ENCODE data around the gene DTNBP1. TPM values are rescaled to one million over a fixed set of nuclear protein-coding genes. Genes with fewer than 3 reads are reported as not detected.
A peak's percentile ranks its signal among the peaks of the same experiment; 100 is the strongest.

Gene DTNBP1
- total RNA-seq, 1 donor = 2.2 TPM

- no peak overlapping the region for H3K4me3 ChIP-seq (ENCODE audit: low read depth, low read length)
- DNase-seq (ENCODE audit: low read depth) = peak; percentile 13
- TF ChIP-seq CTCF (IDR thresholded peaks at IDR 0.05; ENCODE audit: insufficient read depth, low read depth, low read length) = no peak
Observed at GRCh38 chr6:15476631-15477380, 186.0 kb downstream of the DTNBP1 start.

- H3K4me3 ChIP-seq (ENCODE audit: low read depth, low read length) = no peak overlapping the region
- no peak for DNase-seq (ENCODE audit: low read depth)
- TF ChIP-seq CTCF (IDR thresholded peaks at IDR 0.05; ENCODE audit: insufficient read depth, low read depth, low read length) = no peak
Observed at GRCh38 chr6:15475872-15476271, 187.0 kb downstream of the DTNBP1 start.

- no peak overlapping the region for H3K4me3 ChIP-seq (ENCODE audit: low read depth, low read length)
- no peak for TF ChIP-seq CTCF (IDR thresholded peaks at IDR 0.05; ENCODE audit: insufficient read depth, low read depth, low read length)
- no peak for DNase-seq (ENCODE audit: low read depth)
Observed at GRCh38 chr6:15475261-15475660, 187.6 kb downstream of the DTNBP1 start.

- TF ChIP-seq CTCF (IDR thresholded peaks at IDR 0.05; ENCODE audit: insufficient read depth, low read depth, low read length) = no peak
- no peak overlapping the region for H3K4me3 ChIP-seq (ENCODE audit: low read depth, low read length)
- peak; percentile 35 for DNase-seq (ENCODE audit: low read depth)
Observed at GRCh38 chr6:15474196-15474595, 188.6 kb downstream of the DTNBP1 start.

GRCh38 chr6:15473741-15474161, 189.1 kb downstream of the DTNBP1 start:
- DNase-seq (ENCODE audit: low read depth) = peak; percentile 46
- no peak overlapping the region for H3K4me3 ChIP-seq (ENCODE audit: low read depth, low read length)

GRCh38 chr6:15473174-15473573, 189.7 kb downstream of the DTNBP1 start:
- DNase-seq (ENCODE audit: low read depth) = no peak
- H3K4me3 ChIP-seq (ENCODE audit: low read depth, low read length) = no peak overlapping the region
- TF ChIP-seq CTCF (IDR thresholded peaks at IDR 0.05; ENCODE audit: insufficient read depth, low read depth, low read length) = no peak

More at GRCh38 chr6:15473741-15474161, 189.1 kb downstream of the DTNBP1 start:
- TF ChIP-seq CTCF (IDR thresholded peaks at IDR 0.05; ENCODE audit: insufficient read depth, low read depth, low read length) = no peak

Small RNA genes within 50 kb of the gene (small RNA-seq; reads per million reads assigned to genes)
- gene RF00001 = not detected
